Measurements from ENCODE around the gene ALDH3B2.

Gene ALDH3B2

DNA sequence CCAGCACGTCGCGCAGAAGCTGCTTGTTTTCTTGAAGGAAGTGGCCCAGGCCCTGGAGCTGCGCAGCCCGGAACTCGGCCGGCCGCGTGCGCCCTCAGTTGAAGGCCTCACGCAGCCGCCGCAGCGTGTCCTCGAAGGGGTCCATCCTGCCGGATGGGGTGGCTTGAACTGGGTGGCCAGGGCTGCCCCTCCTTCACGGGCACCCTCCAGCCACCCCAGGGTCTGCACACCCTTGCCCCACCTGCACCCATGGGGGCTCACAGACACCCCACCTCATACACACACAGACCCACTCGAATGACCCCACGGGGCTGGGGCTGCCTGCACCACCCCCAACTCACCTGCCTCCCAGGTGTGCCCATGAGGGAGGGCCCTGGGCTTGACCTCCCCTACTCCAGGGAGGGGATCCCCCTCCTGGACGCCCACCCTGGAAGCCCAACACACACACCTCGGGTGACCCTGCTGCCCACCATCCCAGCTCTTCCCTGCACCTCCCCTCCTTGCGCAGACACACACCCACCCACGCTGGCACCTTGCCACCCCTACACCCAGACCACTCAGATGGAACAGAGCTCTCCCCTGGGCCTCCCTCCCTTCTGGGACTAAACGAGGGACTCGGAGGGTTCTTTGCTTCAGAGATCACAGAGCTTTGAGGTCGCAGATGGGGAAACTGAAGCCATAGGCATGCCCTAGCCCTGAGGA lies 6.8 kb downstream of the ALDH3B2 start:
- H3K4me1 ChIP-seq (ENCODE audit: control insufficient read depth, insufficient read depth, low read length) = no peaks in the 10 kb centered on the region
- H3K9me3 ChIP-seq (ENCODE audit: control insufficient read depth, insufficient read depth, low read length) = no peaks in the 10 kb centered on the region
- H3K27ac ChIP-seq (ENCODE audit: low read length) = no peak overlapping the region
- no peaks in the 10 kb centered on the region; the same call in 1 of the 2 replicates for H3K36me3 ChIP-seq (ENCODE audit: control insufficient read depth, insufficient read depth, low read length)
- DNase-seq (ENCODE audit: low read depth, low spot score) = no peak
- no peaks in the 10 kb centered on the region for H3K27me3 ChIP-seq (ENCODE audit: control insufficient read depth, insufficient read depth, low read length)
- no peak overlapping the region for H3K4me3 ChIP-seq (ENCODE audit: low read length)
- WGBS (ENCODE audit: insufficient coverage, insufficient read length) = no CpG with 5 or more reads among the region's 26 CpGs

DNA sequence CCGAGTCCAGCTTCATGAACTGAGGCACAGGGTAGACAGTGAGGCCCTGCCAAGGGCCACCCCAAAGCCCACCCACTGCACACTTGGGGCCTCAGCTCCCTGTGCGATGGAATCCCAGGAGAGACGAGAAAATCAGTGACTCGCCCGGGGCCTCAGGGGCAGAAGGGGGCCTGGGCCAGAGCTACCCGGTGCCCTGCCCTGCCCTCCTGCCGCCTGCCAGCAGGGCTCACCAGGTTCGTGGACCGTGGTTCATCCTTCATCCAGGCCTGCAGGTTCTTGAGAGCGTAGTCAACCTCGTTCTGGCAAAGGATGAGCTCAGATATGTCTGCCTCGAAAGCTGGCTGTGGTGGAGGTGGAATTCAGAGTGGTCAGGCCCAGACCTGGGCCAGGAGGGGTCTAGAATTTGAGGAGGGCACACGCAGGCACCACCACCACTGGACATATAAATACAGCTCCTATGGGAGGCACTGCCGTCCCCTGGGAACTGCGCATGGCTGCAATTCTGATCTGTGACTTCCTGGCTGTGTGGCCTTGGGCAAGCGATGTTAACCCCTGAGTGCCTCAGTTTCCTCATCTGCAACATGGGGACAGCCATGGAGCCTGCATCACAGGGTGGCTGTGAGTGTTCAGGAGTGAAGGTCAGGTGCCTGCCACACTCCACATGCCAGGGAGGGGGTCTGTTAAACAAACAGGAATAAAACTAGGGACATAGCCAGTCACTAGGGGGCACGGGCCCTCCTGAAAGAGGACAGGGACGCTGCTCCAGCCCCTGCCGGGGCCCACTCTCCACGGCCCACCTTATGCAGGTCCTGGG lies 7.5 kb downstream of the ALDH3B2 start:
- H3K9me3 ChIP-seq (ENCODE audit: control insufficient read depth, insufficient read depth, low read length) = no peaks in the 10 kb centered on the region
- DNase-seq (ENCODE audit: low read depth, low spot score) = no peak
- H3K4me1 ChIP-seq (ENCODE audit: control insufficient read depth, insufficient read depth, low read length) = no peaks in the 10 kb centered on the region
- H3K4me3 ChIP-seq (ENCODE audit: low read length) = no peak overlapping the region
- no CpG with 5 or more reads among the region's 20 CpGs for WGBS (ENCODE audit: insufficient coverage, insufficient read length)
- H3K27me3 ChIP-seq (ENCODE audit: control insufficient read depth, insufficient read depth, low read length) = no peaks in the 10 kb centered on the region
- H3K27ac ChIP-seq (ENCODE audit: low read length) = no peak overlapping the region
- no peaks in the 10 kb centered on the region; the same call in 1 of the 2 replicates for H3K36me3 ChIP-seq (ENCODE audit: control insufficient read depth, insufficient read depth, low read length)

DNA sequence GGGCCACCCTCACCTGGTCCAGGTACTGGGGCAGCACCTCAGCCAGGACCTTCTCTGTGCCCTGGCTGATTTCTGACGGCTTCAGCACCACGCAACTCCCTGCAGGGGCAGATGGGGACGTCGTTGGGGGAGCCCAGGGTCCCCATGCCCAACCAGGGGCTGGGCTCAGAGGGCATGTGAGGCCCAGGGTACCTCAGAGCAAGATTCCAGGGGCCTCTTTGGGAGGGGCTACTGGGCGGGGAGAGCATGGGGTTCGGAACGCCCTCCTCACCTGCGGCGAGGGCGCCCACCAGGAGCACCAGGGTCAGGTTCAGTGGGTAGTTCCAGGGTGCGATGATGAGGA lies 8.1 kb downstream of the ALDH3B2 start:
- Histone ChIP-seq H3K4me3 (ENCODE audit: low read length) (no peak overlapping the region), H3K4me1 (ENCODE audit: control insufficient read depth, insufficient read depth, low read length) (no peaks in the 10 kb centered on the region), H3K27me3 (ENCODE audit: control insufficient read depth, insufficient read depth, low read length) (no peaks in the 10 kb centered on the region), H3K36me3 (ENCODE audit: control insufficient read depth, insufficient read depth, low read length) (no peaks in the 10 kb centered on the region; the same call in 1 of the 2 replicates), H3K9me3 (ENCODE audit: control insufficient read depth, insufficient read depth, low read length) (no peaks in the 10 kb centered on the region), H3K27ac (ENCODE audit: low read length) (no peak overlapping the region)
- DNase-seq (ENCODE audit: low read depth, low spot score) = no peak
- WGBS (ENCODE audit: insufficient coverage, insufficient read length) = no CpG with 5 or more reads among the region's 11 CpGs

DNA sequence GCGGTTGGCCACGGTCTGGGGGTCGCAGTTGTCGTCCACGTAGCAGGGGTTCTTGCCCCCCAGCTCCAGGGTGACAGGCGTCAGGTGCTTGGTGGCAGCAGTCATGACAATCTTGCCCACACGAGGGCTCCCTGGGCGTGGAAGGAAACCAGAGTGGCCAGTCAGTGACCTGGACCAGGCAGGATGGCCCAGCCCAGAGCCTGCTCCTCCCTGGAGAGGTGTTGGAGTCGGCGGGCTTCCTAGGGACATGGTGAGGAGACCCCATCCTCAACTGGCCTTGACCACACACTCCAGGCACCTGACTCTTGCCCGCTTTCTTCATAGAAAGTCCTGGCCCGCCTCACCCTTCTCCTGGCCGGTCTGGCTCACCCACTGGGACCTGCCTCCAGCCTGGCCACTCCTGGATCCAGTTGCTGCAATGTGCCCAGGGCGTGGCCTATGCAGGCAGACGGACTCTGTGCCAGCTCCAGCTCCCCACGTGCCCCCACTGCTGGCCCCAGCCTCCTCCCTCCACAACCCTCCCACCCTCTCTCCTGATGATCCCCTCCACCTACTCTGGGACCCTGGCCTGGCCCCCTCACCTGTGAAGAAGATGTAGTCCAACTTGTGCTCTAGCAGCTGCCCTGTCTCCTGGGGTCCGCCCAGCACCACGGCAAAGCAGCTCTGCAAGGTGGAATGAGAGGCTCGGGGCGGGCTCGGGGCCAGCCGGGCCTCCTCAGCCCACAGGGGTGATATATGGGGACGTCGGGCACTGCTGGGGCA lies 8.7 kb downstream of the ALDH3B2 start:
- no CpG with 5 or more reads among the region's 24 CpGs for WGBS (ENCODE audit: insufficient coverage, insufficient read length)
- Histone ChIP-seq H3K27ac (ENCODE audit: low read length) (no peak overlapping the region), H3K9me3 (ENCODE audit: control insufficient read depth, insufficient read depth, low read length) (no peaks in the 10 kb centered on the region), H3K27me3 (ENCODE audit: control insufficient read depth, insufficient read depth, low read length) (no peaks in the 10 kb centered on the region), H3K36me3 (ENCODE audit: control insufficient read depth, insufficient read depth, low read length) (no peaks in the 10 kb centered on the region; the same call in 1 of the 2 replicates), H3K4me1 (ENCODE audit: control insufficient read depth, insufficient read depth, low read length) (no peaks in the 10 kb centered on the region), H3K4me3 (ENCODE audit: low read length) (no peak overlapping the region)
- no peak for DNase-seq (ENCODE audit: low read depth, low spot score)

DNA sequence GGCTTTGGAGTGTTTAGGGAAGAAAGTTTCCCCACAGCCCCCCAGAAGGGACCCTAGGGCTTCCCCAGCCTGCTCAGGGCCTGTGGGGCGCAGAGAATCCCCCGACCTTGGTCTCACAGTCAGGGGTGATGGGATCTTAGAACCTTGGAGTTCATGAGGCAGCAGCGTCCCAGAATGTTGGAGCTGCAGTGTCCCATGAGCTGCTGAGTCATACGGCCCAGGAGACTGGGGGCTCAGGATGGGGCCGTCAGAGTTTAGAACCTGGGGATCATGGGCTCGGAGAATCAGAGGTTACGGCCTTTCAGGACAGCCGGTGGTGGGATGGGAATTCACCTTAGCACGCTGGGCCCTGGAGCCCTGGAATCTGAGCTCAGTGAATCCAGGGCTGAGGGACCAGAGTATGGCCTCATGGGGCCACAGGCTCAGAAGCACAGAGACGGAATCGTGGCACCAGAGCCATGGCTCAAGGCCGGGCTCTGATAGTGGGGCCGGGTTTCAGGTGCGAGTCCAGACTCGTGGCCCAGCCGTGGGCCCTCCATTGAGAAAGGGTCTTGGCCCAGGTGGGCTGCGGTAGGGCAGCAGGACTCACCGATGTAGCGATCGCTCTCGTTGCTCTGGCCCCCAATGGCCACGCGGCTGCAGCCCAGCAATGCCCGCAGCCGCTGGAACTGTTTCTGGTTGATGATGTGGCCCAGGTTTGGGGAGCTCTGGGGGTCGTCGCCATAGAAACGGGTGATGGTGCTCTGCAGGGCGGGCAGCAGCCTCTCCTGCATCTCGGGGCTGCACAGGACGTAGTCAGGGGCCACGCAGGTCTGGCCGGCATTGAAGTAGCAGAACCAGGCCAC lies 9.5 kb downstream of the ALDH3B2 start:
- no CpG with 5 or more reads among the region's 33 CpGs for WGBS (ENCODE audit: insufficient coverage, insufficient read length)
- Histone ChIP-seq H3K9me3 (ENCODE audit: control insufficient read depth, insufficient read depth, low read length) (no peaks in the 10 kb centered on the region), H3K27me3 (ENCODE audit: control insufficient read depth, insufficient read depth, low read length) (no peaks in the 10 kb centered on the region), H3K4me3 (ENCODE audit: low read length) (no peak overlapping the region), H3K36me3 (ENCODE audit: control insufficient read depth, insufficient read depth, low read length) (no peaks in the 10 kb centered on the region; the same call in 1 of the 2 replicates), H3K4me1 (ENCODE audit: control insufficient read depth, insufficient read depth, low read length) (no peaks in the 10 kb centered on the region), H3K27ac (ENCODE audit: low read length) (no peak overlapping the region)
- no peak for DNase-seq (ENCODE audit: low read depth, low spot score)

DNA sequence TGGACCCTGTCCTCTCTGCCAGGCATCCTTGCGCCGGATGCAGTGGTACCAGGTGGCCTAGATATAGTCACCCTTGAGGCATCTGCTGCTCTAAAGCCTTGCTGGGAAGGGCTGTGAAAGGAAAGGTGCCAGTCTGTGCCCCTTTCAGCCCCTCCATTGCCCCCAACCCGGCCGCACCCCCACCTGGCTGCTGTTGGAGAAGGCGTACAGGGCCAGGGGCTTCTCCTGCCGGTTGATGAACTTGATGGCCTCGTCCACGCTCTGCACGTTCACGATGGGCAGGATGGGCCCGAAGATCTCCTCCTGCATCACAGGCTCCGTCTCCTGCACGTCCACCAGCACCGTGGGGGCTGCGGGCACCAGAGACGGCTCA lies 10.2 kb downstream of the ALDH3B2 start:
- Histone ChIP-seq H3K27ac (ENCODE audit: low read length) (no peak overlapping the region), H3K27me3 (ENCODE audit: control insufficient read depth, insufficient read depth, low read length) (no peaks in the 10 kb centered on the region), H3K4me3 (ENCODE audit: low read length) (no peak overlapping the region), H3K4me1 (ENCODE audit: control insufficient read depth, insufficient read depth, low read length) (no peaks in the 10 kb centered on the region), H3K9me3 (ENCODE audit: control insufficient read depth, insufficient read depth, low read length) (no peaks in the 10 kb centered on the region), H3K36me3 (ENCODE audit: control insufficient read depth, insufficient read depth, low read length) (no peaks in the 10 kb centered on the region; the same call in 1 of the 2 replicates)
- WGBS (ENCODE audit: insufficient coverage, insufficient read length) = no CpG with 5 or more reads among the region's 16 CpGs
- DNase-seq (ENCODE audit: low read depth, low spot score) = no peak

DNA sequence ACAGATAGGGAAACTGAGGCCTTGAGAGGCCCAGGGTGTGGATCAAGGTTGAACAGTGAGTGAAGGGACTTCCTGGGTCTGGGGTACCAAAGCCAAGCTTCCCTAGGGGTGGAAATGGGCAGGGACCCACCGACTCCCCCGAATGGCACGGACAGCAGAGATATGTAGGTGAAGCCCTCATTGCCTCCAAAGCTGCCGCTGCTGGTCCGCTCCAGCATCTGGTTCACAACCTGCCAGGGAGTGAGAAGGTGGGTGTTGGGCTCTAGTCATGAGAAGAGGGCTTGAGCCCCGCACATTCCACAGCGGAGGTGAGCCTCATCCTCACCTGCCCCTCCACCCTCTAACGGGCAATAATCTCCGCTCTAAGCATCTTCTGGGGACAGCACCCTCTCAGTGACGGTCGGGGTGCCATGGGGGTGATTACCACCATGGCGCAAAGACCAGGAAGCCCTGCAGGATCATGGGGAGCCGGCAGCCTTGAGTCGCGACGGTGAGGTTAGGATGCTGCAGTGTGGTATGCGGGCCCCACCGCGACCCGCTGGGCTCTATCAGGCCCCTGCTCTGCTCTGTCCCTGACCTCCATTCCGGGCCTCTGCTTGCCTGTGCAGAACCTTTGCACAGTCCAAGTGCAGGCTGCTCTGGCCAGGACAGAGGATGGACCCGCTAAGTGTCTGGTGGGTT lies 10.8 kb downstream of the ALDH3B2 start:
- H3K27me3 ChIP-seq (ENCODE audit: control insufficient read depth, insufficient read depth, low read length) = no peaks in the 10 kb centered on the region

DNA sequence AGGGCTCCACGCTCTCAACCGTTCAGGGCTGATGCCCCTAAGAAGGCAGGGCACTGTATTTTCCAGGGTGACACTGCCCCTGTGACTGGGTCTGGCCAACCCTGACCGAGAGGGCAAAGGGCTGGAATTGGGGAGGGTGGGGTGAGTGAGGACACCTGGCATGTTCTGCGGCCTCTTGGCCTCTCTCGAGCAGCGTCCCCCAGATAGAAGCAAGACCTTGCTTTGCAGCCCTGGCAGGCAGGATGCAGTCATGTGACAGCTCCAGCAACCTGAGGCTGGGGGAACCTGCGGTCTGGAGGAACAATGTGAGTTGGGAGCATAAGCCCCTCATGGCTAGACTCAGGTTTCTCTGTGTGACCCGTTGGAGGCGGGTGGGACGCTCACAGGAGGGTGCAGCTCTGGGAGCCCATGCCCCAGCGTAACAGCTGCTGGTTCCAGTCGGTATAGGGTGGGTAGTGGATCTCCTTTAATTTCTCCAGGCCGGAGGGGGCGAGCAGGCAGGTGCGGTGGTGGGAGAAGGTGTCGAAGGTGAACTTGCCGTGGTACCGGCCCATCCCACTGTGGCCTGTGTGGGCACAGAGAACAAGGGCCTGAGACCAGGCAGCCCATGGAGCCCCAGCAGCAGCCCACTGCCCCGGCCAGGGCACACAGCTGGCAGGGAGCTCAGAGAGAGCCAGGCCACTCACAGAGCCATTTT lies 11.4 kb downstream of the ALDH3B2 start:
- no peaks in the 10 kb centered on the region for H3K27me3 ChIP-seq (ENCODE audit: control insufficient read depth, insufficient read depth, low read length)
- H3K9me3 ChIP-seq (ENCODE audit: control insufficient read depth, insufficient read depth, low read length) = no peaks in the 10 kb centered on the region
- H3K36me3 ChIP-seq (ENCODE audit: control insufficient read depth, insufficient read depth, low read length) = no peaks in the 10 kb centered on the region; the same call in 1 of the 2 replicates
- no CpG with 5 or more reads among the region's 19 CpGs for WGBS (ENCODE audit: insufficient coverage, insufficient read length)
- no peaks in the 10 kb centered on the region for H3K4me1 ChIP-seq (ENCODE audit: control insufficient read depth, insufficient read depth, low read length)
- no peak for DNase-seq (ENCODE audit: low read depth, low spot score)
- no peak overlapping the region for H3K27ac ChIP-seq (ENCODE audit: low read length)
- H3K4me3 ChIP-seq (ENCODE audit: low read length) = no peak overlapping the region

More for the DNA sequence above, 10.8 kb downstream of the ALDH3B2 start:
- no CpG with 5 or more reads among the region's 22 CpGs for WGBS (ENCODE audit: insufficient coverage, insufficient read length)
- no peak overlapping the region for H3K27ac ChIP-seq (ENCODE audit: low read length)
- H3K9me3 ChIP-seq (ENCODE audit: control insufficient read depth, insufficient read depth, low read length) = no peaks in the 10 kb centered on the region
- H3K36me3 ChIP-seq (ENCODE audit: control insufficient read depth, insufficient read depth, low read length) = no peaks in the 10 kb centered on the region; the same call in 1 of the 2 replicates
- no peaks in the 10 kb centered on the region for H3K4me1 ChIP-seq (ENCODE audit: control insufficient read depth, insufficient read depth, low read length)
- DNase-seq (ENCODE audit: low read depth, low spot score) = no peak
- H3K4me3 ChIP-seq (ENCODE audit: low read length) = no peak overlapping the region

DNA sequence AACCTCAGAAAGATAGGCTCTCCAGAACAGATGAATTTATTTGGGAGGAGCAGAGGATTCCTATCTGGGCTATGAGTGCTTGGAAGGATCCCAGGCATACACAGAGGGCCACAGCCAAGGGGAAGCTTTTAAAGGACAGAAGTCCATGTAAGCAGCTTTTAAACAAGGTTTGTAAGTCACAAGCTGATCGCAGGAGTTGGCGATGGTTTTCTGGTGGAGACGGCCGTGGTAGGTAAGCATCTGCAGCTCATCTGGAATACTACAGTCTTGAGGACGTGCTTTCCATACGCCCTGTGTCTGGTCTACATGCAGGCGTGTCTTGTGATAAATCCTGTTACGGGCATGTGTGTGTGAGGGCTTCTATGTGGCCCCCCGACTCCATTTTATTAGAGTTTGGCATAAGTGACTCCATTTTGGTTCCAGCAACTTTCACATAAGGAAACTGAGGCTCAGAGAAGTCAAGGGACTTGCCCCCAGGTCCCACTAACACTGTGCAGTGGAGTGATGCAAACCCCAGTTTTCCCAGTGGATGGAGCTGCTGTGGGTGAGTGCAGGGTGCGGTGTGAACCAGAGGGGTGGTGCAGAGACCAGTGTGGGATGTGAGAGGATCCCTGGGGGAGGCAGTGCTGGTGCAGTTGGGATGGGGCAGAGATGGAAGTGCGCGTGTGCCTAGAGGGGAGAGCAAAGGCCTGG lies 12.1 kb downstream of the ALDH3B2 start:
- DNase-seq (ENCODE audit: low read depth, low spot score) = no peak
- no peak overlapping the region for H3K27ac ChIP-seq (ENCODE audit: low read length)
- no peaks in the 10 kb centered on the region for H3K27me3 ChIP-seq (ENCODE audit: control insufficient read depth, insufficient read depth, low read length)
- no peaks in the 10 kb centered on the region for H3K4me1 ChIP-seq (ENCODE audit: control insufficient read depth, insufficient read depth, low read length)
- no CpG with 5 or more reads among the region's 12 CpGs for WGBS (ENCODE audit: insufficient coverage, insufficient read length)
- H3K36me3 ChIP-seq (ENCODE audit: control insufficient read depth, insufficient read depth, low read length) = no peaks in the 10 kb centered on the region; the same call in 1 of the 2 replicates
- no peaks in the 10 kb centered on the region; the same call in 1 of the 2 replicates for H3K9me3 ChIP-seq (ENCODE audit: control insufficient read depth, insufficient read depth, low read length)
- no peak overlapping the region for H3K4me3 ChIP-seq (ENCODE audit: low read length)
